ENCODE results near the gene P2RX2. TPM values are rescaled to one million over a fixed set of nuclear protein-coding genes. Genes with fewer than 3 reads are reported as not detected.
A peak's percentile ranks its signal among the peaks of the same experiment; 100 is the strongest.

P2RX2 gene
- total RNA-seq, 5 donors from 2014 or later (not counting 1 experiment from before 2014, with no cell fraction given) = not detected

DNA sequence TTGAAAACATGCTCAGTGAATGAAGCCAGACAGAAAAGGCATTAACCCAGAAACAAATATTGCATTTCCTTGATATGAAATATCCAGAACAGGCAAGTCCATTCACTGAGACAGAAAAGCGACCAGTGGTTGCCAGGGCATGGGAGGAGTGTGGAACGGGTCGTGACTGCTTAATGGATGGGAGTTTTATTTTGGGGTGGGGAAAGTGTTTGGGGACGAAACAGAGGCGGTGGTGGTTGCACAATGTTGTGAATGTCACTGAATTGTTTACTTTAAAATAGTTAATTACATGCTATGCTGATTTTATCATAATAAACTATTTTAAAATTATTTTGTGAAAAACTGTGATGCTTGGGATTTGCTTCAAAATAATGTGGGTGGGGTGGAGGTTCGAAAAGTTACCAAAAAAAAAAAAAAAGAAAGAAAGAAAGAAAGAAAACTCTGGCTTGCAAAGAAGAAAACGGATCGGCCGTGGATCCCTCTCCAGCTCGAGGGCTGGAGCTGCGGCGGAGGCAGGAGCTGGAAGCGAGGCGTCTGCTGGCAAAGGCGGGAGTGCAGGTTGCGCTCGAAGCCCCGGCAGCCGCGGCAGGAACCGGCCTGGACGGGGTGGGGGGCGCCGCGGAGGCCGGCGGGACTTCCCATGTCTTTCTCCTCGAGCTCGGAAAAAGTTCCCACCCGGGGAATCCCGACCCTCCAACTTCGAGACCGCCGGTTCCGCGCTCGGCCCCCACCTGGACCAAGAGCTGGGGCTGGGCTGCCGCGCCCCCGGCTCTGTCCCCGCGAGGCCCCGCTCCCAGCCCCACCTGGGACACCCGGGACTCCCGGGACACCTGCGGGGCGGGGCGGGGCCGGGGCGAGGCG is 524 bp upstream of the P2RX2 start:
- peak overlapping the region in 1 of 2 donors; percentile 38 for H3K4me3 ChIP-seq (ENCODE audit: control insufficient read depth in 1 of 2, extremely low read depth in 1 of 2, low read length in 1 of 2)
- ATAC-seq (replicated peaks in 1 of 4) (no peak), DNase-seq (no peak)
- Mint-ChIP-seq H3K9me3 (no peaks in the 10 kb centered on the region), H3K36me3 (no peaks in the 10 kb centered on the region), H3K4me1 (peaks cover 11 to 19% (median 14%) of the 10 kb centered on the region in 3 donors), H3K4me3 (peak overlapping the region; percentile 44 to 71 (median 64)), H3K27me3 (peaks cover 23 to 41% of the 10 kb centered on the region in 2 donors), H3K27ac (peak overlapping the region in 1 of 2 donors; percentile 28)
- peaks cover 6% of the 10 kb centered on the region for H3K9me3 ChIP-seq
- no peak overlapping the region for H3K27ac ChIP-seq (ENCODE audit: low read length)
- peaks cover 0 to 9% of the 10 kb centered on the region in 2 experiments for H3K4me1 ChIP-seq (ENCODE audit: control insufficient read depth in 1 of 2, extremely low read depth in 1 of 2, insufficient read depth in 2 of 2, low read length in 2 of 2)
- WGBS (ENCODE audit: insufficient coverage) = 11% methylated on average over 44 of the region's 51 CpGs
- peaks cover 15 to 53% of the 10 kb centered on the region in 2 experiments for H3K27me3 ChIP-seq (replicated peaks in 1 of 2; ENCODE audit: control insufficient read depth in 2 of 2, extremely low read depth in 1 of 2, insufficient read depth in 2 of 2, low read length in 1 of 2)
- CTCF ChIA-PET = no interaction called here
- POLR2A ChIA-PET = no interaction called here
- H3K36me3 ChIP-seq (ENCODE audit: control insufficient read depth in 2 of 2, extremely low read depth in 1 of 2, insufficient read depth in 1 of 2, low read length in 1 of 2) = no peaks in the 10 kb centered on the region

DNA sequence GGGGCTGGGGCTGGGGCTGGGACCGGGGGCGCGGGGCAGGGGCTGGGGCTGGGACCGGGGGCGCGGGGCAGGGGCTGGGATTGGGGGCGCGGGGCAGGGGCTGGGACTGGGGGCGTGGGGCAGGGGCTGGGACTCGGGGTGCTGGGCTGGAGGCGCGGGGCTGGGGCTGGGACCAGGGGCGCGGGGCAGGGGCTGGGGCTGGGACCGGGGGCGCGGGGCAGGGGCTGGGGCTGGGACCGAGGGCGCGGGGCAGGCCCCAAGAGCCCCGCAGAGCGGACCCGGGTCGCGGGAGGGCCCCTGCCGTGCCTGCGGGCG is 452 bp downstream of the P2RX2 start:
- no peak overlapping the region for H3K4me3 Mint-ChIP-seq
- Histone ChIP-seq H3K27me3 (replicated peaks in 1 of 2; ENCODE audit: control insufficient read depth in 2 of 2, extremely low read depth in 1 of 2, insufficient read depth in 2 of 2, low read length in 1 of 2) (peaks cover 15 to 53% of the 10 kb centered on the region in 2 experiments), H3K4me3 (ENCODE audit: control insufficient read depth in 1 of 2, extremely low read depth in 1 of 2, low read length in 1 of 2) (no peak overlapping the region), H3K4me1 (ENCODE audit: control insufficient read depth in 1 of 2, extremely low read depth in 1 of 2, insufficient read depth in 2 of 2, low read length in 2 of 2) (peaks cover 0 to 9% of the 10 kb centered on the region in 2 experiments), H3K9me3 (peaks cover 6% of the 10 kb centered on the region), H3K36me3 (ENCODE audit: control insufficient read depth in 2 of 2, extremely low read depth in 1 of 2, insufficient read depth in 1 of 2, low read length in 1 of 2) (no peaks in the 10 kb centered on the region), H3K27ac (ENCODE audit: low read length) (no peak overlapping the region)
- no peaks in the 10 kb centered on the region for H3K9me3 Mint-ChIP-seq
- ChIA-PET POLR2A (no interaction called here), CTCF (no interaction called here)
- H3K27me3 Mint-ChIP-seq = peaks cover 23 to 41% of the 10 kb centered on the region in 2 donors
- no peak overlapping the region for H3K27ac Mint-ChIP-seq
- ATAC-seq (replicated peaks in 1 of 4) (no peak), DNase-seq (no peak)
- H3K36me3 Mint-ChIP-seq = no peaks in the 10 kb centered on the region
- peaks cover 11 to 20% (median 14%) of the 10 kb centered on the region in 3 donors for H3K4me1 Mint-ChIP-seq
- 16% methylated on average over 14 of the region's 28 CpGs for WGBS (ENCODE audit: insufficient coverage)

DNA sequence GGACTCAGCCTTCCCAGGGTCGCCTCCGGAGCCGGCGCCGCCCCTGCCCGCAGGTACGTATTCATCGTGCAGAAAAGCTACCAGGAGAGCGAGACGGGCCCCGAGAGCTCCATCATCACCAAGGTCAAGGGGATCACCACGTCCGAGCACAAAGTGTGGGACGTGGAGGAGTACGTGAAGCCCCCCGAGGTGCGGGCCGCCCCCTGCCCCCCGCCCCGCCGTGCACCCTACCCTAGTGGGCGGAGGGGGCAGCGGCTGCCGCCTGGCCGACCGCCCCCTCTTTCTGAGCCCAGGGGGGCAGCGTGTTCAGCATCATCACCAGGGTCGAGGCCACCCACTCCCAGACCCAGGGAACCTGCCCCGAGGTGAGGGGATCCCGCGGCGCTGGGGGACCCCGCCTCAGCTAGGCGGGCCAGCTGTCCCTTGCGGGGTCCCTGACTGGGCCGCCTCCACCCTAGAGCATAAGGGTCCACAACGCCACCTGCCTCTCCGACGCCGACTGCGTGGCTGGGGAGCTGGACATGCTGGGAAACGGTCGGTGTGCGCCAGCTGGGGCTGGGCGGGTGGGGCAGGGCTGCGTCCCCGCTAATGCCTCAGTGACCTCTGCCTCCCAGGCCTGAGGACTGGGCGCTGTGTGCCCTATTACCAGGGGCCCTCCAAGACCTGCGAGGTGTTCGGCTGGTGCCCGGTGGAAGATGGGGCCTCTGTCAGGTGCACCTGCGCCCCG is 973 bp downstream of the P2RX2 start:
- H3K27me3 Mint-ChIP-seq = peaks cover 23 to 41% of the 10 kb centered on the region in 2 donors
- H3K9me3 Mint-ChIP-seq = no peaks in the 10 kb centered on the region
- Histone ChIP-seq H3K4me1 (ENCODE audit: control insufficient read depth in 1 of 2, extremely low read depth in 1 of 2, insufficient read depth in 2 of 2, low read length in 2 of 2) (peaks cover 0 to 9% of the 10 kb centered on the region in 2 experiments), H3K9me3 (peaks cover 6% of the 10 kb centered on the region), H3K36me3 (ENCODE audit: control insufficient read depth in 2 of 2, extremely low read depth in 1 of 2, insufficient read depth in 1 of 2, low read length in 1 of 2) (peaks cover 2 to 4% of the 10 kb centered on the region in 2 donors), H3K4me3 (ENCODE audit: control insufficient read depth in 1 of 2, extremely low read depth in 1 of 2, low read length in 1 of 2) (no peak overlapping the region), H3K27ac (ENCODE audit: low read length) (no peak overlapping the region), H3K27me3 (replicated peaks in 1 of 2; ENCODE audit: control insufficient read depth in 2 of 2, extremely low read depth in 1 of 2, insufficient read depth in 2 of 2, low read length in 1 of 2) (peaks cover 15 to 53% of the 10 kb centered on the region in 2 experiments)
- no peaks in the 10 kb centered on the region for H3K36me3 Mint-ChIP-seq
- 24% methylated on average over 42 of the region's 53 CpGs for whole genome bisulfite sequencing (ENCODE audit: insufficient coverage)
- CTCF ChIA-PET = no interaction called here
- H3K4me3 Mint-ChIP-seq = no peak overlapping the region
- no peak overlapping the region for H3K27ac Mint-ChIP-seq
- POLR2A ChIA-PET = no interaction called here
- DNase-seq (no peak), ATAC-seq (replicated peaks in 1 of 4) (no peak)
- peaks cover 11 to 20% (median 14%) of the 10 kb centered on the region in 3 donors for H3K4me1 Mint-ChIP-seq

- DNase-seq (no peak), ATAC-seq (replicated peaks in 1 of 4) (no peak)
- WGBS (ENCODE audit: insufficient coverage) = 60% methylated on average over 18 of the region's 29 CpGs
- Mint-ChIP-seq H3K36me3 (peaks cover 4% of the 10 kb centered on the region), H3K27me3 (peaks cover 18 to 35% of the 10 kb centered on the region in 2 donors), H3K9me3 (no peaks in the 10 kb centered on the region), H3K4me3 (no peak overlapping the region), H3K27ac (no peak overlapping the region), H3K4me1 (peaks cover 6 to 15% (median 8%) of the 10 kb centered on the region in 3 donors)
- Histone ChIP-seq H3K4me1 (ENCODE audit: control insufficient read depth in 1 of 2, extremely low read depth in 1 of 2, insufficient read depth in 2 of 2, low read length in 2 of 2) (peaks cover 0 to 3% of the 10 kb centered on the region in 2 experiments), H3K27ac (ENCODE audit: low read length) (no peak overlapping the region), H3K4me3 (ENCODE audit: control insufficient read depth in 1 of 2, extremely low read depth in 1 of 2, low read length in 1 of 2) (no peak overlapping the region), H3K36me3 (ENCODE audit: control insufficient read depth in 2 of 2, extremely low read depth in 1 of 2, insufficient read depth in 1 of 2, low read length in 1 of 2) (peaks cover 4 to 10% of the 10 kb centered on the region in 2 donors), H3K27me3 (replicated peaks in 1 of 2; ENCODE audit: control insufficient read depth in 2 of 2, extremely low read depth in 1 of 2, insufficient read depth in 2 of 2, low read length in 1 of 2) (peaks cover 15 to 47% of the 10 kb centered on the region in 2 experiments), H3K9me3 (peaks cover 6% of the 10 kb centered on the region)
- CTCF ChIA-PET = no interaction called here
- POLR2A ChIA-PET = no interaction called here
These were observed 1.7 kb downstream of the P2RX2 start for GRCh38 chr12:132620113-132620898.

GRCh38 chr12:132620899-132621656 is 2.5 kb downstream of the P2RX2 start:
- Histone ChIP-seq H3K9me3 (peaks cover 6% of the 10 kb centered on the region), H3K27me3 (replicated peaks in 1 of 2; ENCODE audit: control insufficient read depth in 2 of 2, extremely low read depth in 1 of 2, insufficient read depth in 2 of 2, low read length in 1 of 2) (peaks cover 12 to 39% of the 10 kb centered on the region in 2 experiments), H3K27ac (ENCODE audit: low read length) (no peak overlapping the region), H3K4me3 (ENCODE audit: control insufficient read depth in 1 of 2, extremely low read depth in 1 of 2, low read length in 1 of 2) (no peak overlapping the region), H3K4me1 (ENCODE audit: control insufficient read depth in 1 of 2, extremely low read depth in 1 of 2, insufficient read depth in 2 of 2, low read length in 2 of 2) (peaks cover 0 to 3% of the 10 kb centered on the region in 2 experiments), H3K36me3 (ENCODE audit: control insufficient read depth in 2 of 2, extremely low read depth in 1 of 2, insufficient read depth in 1 of 2, low read length in 1 of 2) (peaks cover 4 to 10% of the 10 kb centered on the region in 2 donors)
- Mint-ChIP-seq H3K27me3 (peaks cover 12 to 28% of the 10 kb centered on the region in 2 donors), H3K27ac (no peak overlapping the region), H3K4me3 (no peak overlapping the region), H3K4me1 (peaks cover 6 to 15% (median 8%) of the 10 kb centered on the region in 3 donors), H3K9me3 (no peaks in the 10 kb centered on the region), H3K36me3 (peaks cover 5% of the 10 kb centered on the region)
- ChIA-PET CTCF (no interaction called here), POLR2A (no interaction called here)
- DNase-seq (no peak), ATAC-seq (replicated peaks in 1 of 4) (no peak)
- WGBS (ENCODE audit: insufficient coverage) = 75% methylated on average over 26 of the region's 28 CpGs
